HEK293 (cell line): Measurements from ENCODE around the gene PKP3.
A peak's percentile ranks its signal among the peaks of the same experiment; 100 is the strongest.

Source experiments
- CTCF ChIA-PET: fragments of 350-600 bp; formaldehyde crosslinking; extraction: SDS; loops from one replicate; lab custom pipeline; 2021; ENCODE audit warnings: antibody characterized with exemption; lab: Yijun Ruan, JAX
- POLR2A ChIA-PET: fragments of 300-600 bp; formaldehyde crosslinking; extraction: SDS; loops from one replicate; lab custom pipeline; 2020; ENCODE audit warnings: antibody characterized with exemption, inconsistent platforms; lab: Yijun Ruan, JAX
- H3K27ac ChIP-seq: fragments of 200-500 bp; sonication (Bioruptor generic); 2 replicates; pipeline ENCODE4 v1.5.1; 2014; ENCODE audit warnings: low read depth, low read length, control low read depth, inconsistent platforms; ENCODE audit errors: extremely low read depth
- H3K36me3 ChIP-seq, 2 experiments: fragments of 200-500 bp in 1 of 2; sonication (Bioruptor generic) in 1 of 2; 1 replicate in 1 of 2; 2 replicates in 1 of 2; pipeline ENCODE4 v1.5.1; 2014 to 2017; ENCODE audit warnings: inconsistent platforms in 2 of 2, low read length in 2 of 2; ENCODE audit not compliant: control insufficient read depth in 2 of 2, insufficient read depth in 1 of 2
- H3K4me1 ChIP-seq: fragments of 200-500 bp; sonication (Bioruptor generic); 2 replicates; pipeline ENCODE4 v1.5.1; 2014; ENCODE audit warnings: mild to moderate bottlenecking, low read length, inconsistent platforms; ENCODE audit not compliant: control insufficient read depth, insufficient read depth
- H3K4me3 ChIP-seq: 2 replicates; pipeline ENCODE4 v1.5.1; 2011; ENCODE audit warnings: low read depth, mild to moderate bottlenecking, control low read depth, low read length, moderate library complexity
- H3K9me3 ChIP-seq: fragments of 200-500 bp; sonication (Bioruptor generic); 2 replicates; pipeline ENCODE4 v1.5.1; 2014; ENCODE audit warnings: low read depth, low read length, inconsistent platforms; ENCODE audit not compliant: control insufficient read depth, insufficient read depth
- PATZ1 ChIP-seq: fragments of 450-650 bp; formaldehyde crosslinking; IDR thresholded peaks from 2 replicates; pipeline ENCODE4 v1.5.1; 2016; ENCODE audit warnings: missing biosample characterization, missing genetic modification characterization
- ZBTB1 ChIP-seq: fragments of 450-650 bp; formaldehyde crosslinking; IDR thresholded peaks from 2 replicates; pipeline ENCODE4 v1.5.1; 2016; ENCODE audit warnings: missing biosample characterization, missing genetic modification characterization
- ZBTB26 ChIP-seq: fragments of 450-650 bp; formaldehyde crosslinking; optimal IDR thresholded peaks from 2 replicates; pipeline ENCODE3; 2016; ENCODE audit warnings: missing biosample characterization, mild to moderate bottlenecking, missing genetic modification characterization
- ZFHX2 ChIP-seq: fragments of 450-650 bp; formaldehyde crosslinking; conservative IDR thresholded peaks from 2 replicates; pipeline ENCODE4 v1.5.1; 2016; ENCODE audit warnings: missing biosample characterization, missing genetic modification characterization
- ZNF146 ChIP-seq: fragments of 450-650 bp; formaldehyde crosslinking; IDR thresholded peaks from 2 replicates; pipeline ENCODE4 v1.5.1; 2016; ENCODE audit warnings: missing biosample characterization, missing genetic modification characterization
- ZNF341 ChIP-seq: fragments of 450-650 bp; formaldehyde crosslinking; IDR thresholded peaks from 2 replicates; pipeline ENCODE4; 2016; ENCODE audit warnings: low read depth, missing biosample characterization, missing genetic modification characterization
- ZNF529 ChIP-seq: fragments of 450-650 bp; formaldehyde crosslinking; IDR thresholded peaks from 2 replicates; pipeline ENCODE4 v1.5.1; 2017; ENCODE audit warnings: missing genetic modification characterization, missing biosample characterization; ENCODE audit not compliant: insufficient replicate concordance
- ZNF692 ChIP-seq: fragments of 450-650 bp; formaldehyde crosslinking; IDR thresholded peaks from 2 replicates; pipeline ENCODE4 v1.5.1; 2016; ENCODE audit warnings: missing biosample characterization, missing genetic modification characterization
- ZNF747 ChIP-seq: fragments of 450-650 bp; formaldehyde crosslinking; IDR thresholded peaks from 2 replicates; pipeline ENCODE4 v1.5.1; 2016; ENCODE audit warnings: missing biosample characterization, missing genetic modification characterization
- ZNF76 ChIP-seq: fragments of 450-650 bp; formaldehyde crosslinking; IDR thresholded peaks from 2 replicates; pipeline ENCODE4; 2016; ENCODE audit warnings: low read depth, missing biosample characterization, missing genetic modification characterization, borderline replicate concordance
- ZNF785 ChIP-seq: fragments of 450-650 bp; formaldehyde crosslinking; IDR thresholded peaks from 2 replicates; pipeline ENCODE4 v1.5.1; 2016; ENCODE audit warnings: missing biosample characterization, missing genetic modification characterization
- ZNF791 ChIP-seq: fragments of 450-650 bp; formaldehyde crosslinking; IDR thresholded peaks from 2 replicates; pipeline ENCODE4 v1.5.1; 2016; ENCODE audit warnings: missing biosample characterization, missing genetic modification characterization
- ZSCAN5A ChIP-seq: fragments of 450-650 bp; formaldehyde crosslinking; IDR thresholded peaks from 2 replicates; pipeline ENCODE4 v1.5.1; 2016; ENCODE audit warnings: missing biosample characterization, missing genetic modification characterization
- ZXDB ChIP-seq: fragments of 450-650 bp; formaldehyde crosslinking; IDR thresholded peaks from 2 replicates; pipeline ENCODE4 v1.5.1; 2016; ENCODE audit warnings: missing biosample characterization, missing genetic modification characterization
- TF ChIP-seq, protein P1 (sequence below): fragments of 450-650 bp; formaldehyde crosslinking; IDR thresholded peaks from 2 replicates; pipeline ENCODE4 v1.5.1; 2017; ENCODE audit warnings: missing biosample characterization, missing genetic modification characterization
- TF ChIP-seq, protein P2 (sequence below): fragments of 450-650 bp; formaldehyde crosslinking; IDR thresholded peaks from 2 replicates; pipeline ENCODE4 v1.5.1; 2016; ENCODE audit warnings: missing biosample characterization, missing genetic modification characterization
- TF ChIP-seq, protein P3 (sequence below): fragments of 450-650 bp; formaldehyde crosslinking; IDR thresholded peaks from 2 replicates; pipeline ENCODE4 v1.5.1; 2016; ENCODE audit warnings: missing biosample characterization, missing genetic modification characterization

PKP3 gene

GRCh38 chr11:406796-407650 is 13.0 kb downstream of the PKP3 start (continued):
- peak; percentile 20 for TF ChIP-seq ZBTB26 (tag by site-specific recombination)

- no peaks in the 10 kb centered on the region for H3K9me3 ChIP-seq
- H3K4me3 ChIP-seq = no peak overlapping the region
- POLR2A ChIA-PET = interaction anchor here (0.6 to 2.0 kb wide), 11 partner anchors 9 to 412 kb away, joined by 3 to 15 read pairs (median 4); partner anchors contain the start of genes BET1L, PTDSS2 and RIC8A
These were observed 13.7 kb downstream of the PKP3 start for GRCh38 chr11:407651-408123.

More at GRCh38 chr11:407651-408123, 13.7 kb downstream of the PKP3 start:
- Histone ChIP-seq H3K36me3 (peaks cover 0 to 18% of the 10 kb centered on the region in 2 experiments; a peak in 1 of 3 replicates), H3K4me1 (no peaks in the 10 kb centered on the region), H3K27ac (no peak overlapping the region)
- CTCF ChIA-PET = interaction anchor here (1.0 to 2.8 kb wide), 4 partner anchors 11 to 157 kb away, joined by 3 to 15 read pairs (median 6); partner anchors contain the start of gene PKP3
- TF ChIP-seq, protein P1, sequence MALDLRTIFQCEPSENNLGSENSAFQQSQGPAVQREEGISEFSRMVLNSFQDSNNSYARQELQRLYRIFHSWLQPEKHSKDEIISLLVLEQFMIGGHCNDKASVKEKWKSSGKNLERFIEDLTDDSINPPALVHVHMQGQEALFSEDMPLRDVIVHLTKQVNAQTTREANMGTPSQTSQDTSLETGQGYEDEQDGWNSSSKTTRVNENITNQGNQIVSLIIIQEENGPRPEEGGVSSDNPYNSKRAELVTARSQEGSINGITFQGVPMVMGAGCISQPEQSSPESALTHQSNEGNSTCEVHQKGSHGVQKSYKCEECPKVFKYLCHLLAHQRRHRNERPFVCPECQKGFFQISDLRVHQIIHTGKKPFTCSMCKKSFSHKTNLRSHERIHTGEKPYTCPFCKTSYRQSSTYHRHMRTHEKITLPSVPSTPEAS (tag by site-specific recombination) = no peak
- TF ChIP-seq ZNF785 (no peak), PATZ1 (tag by site-specific recombination) (0 out of 2 replicates have a peak, but pooled peaks have one; percentile 15), ZNF692 (tag by site-specific recombination) (0 out of 2 replicates have a peak, but pooled peaks have one; percentile 27), ZNF76 (tag by site-specific recombination) (no peak), ZNF529 (no peak), ZSCAN5A (tag by site-specific recombination) (no peak), ZXDB (tag by site-specific recombination) (no peak), ZNF146 (tag by site-specific recombination) (no peak), ZFHX2 (tag by site-specific recombination) (peak; percentile 20; the same call in 1 of the 2 replicates), ZNF341 (0 out of 2 replicates have a peak, but pooled peaks have one; percentile 2), ZNF791 (no peak), ZNF747 (tag by site-specific recombination) (no peak), ZBTB1 (tag by site-specific recombination) (no peak)
- TF ChIP-seq, protein P2, sequence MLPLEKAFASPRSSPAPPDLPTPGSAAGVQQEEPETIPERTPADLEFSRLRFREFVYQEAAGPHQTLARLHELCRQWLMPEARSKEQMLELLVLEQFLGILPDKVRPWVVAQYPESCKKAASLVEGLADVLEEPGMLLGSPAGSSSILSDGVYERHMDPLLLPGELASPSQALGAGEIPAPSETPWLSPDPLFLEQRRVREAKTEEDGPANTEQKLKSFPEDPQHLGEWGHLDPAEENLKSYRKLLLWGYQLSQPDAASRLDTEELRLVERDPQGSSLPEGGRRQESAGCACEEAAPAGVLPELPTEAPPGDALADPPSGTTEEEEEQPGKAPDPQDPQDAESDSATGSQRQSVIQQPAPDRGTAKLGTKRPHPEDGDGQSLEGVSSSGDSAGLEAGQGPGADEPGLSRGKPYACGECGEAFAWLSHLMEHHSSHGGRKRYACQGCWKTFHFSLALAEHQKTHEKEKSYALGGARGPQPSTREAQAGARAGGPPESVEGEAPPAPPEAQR = no peak
- TF ChIP-seq, protein P3, sequence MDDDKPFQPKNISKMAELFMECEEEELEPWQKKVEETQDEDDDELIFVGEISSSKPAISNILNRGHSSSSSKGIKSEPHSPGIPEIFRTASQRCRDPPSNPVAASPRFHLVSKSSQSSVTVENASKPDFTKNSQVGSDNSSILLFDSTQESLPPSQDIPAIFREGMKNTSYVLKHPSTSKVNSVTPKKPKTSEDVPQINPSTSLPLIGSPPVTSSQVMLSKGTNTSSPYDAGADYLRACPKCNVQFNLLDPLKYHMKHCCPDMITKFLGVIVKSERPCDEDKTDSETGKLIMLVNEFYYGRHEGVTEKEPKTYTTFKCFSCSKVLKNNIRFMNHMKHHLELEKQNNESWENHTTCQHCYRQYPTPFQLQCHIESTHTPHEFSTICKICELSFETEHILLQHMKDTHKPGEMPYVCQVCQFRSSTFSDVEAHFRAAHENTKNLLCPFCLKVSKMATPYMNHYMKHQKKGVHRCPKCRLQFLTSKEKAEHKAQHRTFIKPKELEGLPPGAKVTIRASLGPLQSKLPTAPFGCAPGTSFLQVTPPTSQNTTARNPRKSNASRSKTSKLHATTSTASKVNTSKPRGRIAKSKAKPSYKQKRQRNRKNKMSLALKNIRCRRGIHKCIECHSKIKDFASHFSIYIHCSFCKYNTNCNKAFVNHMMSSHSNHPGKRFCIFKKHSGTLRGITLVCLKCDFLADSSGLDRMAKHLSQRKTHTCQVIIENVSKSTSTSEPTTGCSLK (tag by site-specific recombination) = no peak
